ENCODE measurements around the gene GGT6.
A peak's percentile ranks its signal among the peaks of the same experiment; 100 is the strongest.
"Not testable (repeated sequence)": the region's sequence is repeated elsewhere in the genome, so short reads cannot be mapped to it uniquely, and the experiment has no call there.

The GGT6 gene

GRCh38 chr17:4590981-4591453, 30.6 kb upstream of the GGT6 start:
- DNase-seq, result no peak

DNA sequence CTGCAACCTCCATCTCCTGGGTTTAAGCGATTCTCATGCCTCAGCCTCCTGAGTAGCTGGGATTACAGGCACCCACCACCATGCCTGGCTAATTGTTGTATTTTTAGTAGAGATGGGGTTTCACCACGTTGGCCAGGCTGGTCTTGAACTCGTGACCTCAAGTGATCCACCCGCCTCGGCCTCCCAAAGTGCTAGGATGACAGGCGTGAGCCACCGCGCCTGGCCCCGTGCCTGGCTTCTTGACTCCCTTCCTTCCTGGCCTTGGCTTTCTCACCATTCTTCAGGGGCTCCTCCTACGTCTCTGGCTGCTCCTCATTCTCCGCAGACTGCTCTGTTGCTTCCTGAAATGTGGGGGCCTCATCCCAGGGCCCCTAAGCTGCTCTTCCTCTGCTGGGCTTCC, 29.7 kb upstream of the GGT6 start:
- not testable (repeated sequence) for DNase-seq

GRCh38 chr17:4588898-4589625, 28.7 kb upstream of the GGT6 start:
- DNase-seq, result no peak

- no peak for DNase-seq
Observed at GRCh38 chr17:4588391-4588790, 28.0 kb upstream of the GGT6 start.

DNA sequence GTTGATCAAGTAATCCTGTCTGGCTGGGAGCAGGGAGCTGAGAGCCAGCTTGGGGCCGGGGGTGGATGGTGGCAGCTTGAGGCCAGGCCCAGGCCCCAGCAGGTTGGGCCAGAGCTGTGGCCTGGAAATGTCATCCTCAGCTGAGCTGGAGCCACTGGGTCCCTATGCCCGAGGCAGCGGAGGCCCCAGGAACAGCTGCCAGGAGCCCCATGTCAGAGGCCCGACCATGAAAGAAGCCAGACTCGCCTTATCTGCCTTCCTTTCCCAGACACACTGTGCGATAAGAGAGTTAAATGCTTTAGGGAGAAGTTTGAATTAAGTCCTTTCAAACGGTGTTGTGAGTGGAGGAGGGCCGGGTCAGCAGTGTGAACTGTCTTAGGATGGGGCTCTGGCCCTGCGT, 27.4 kb upstream of the GGT6 start:
- no peak for DNase-seq

GRCh38 chr17:4587195-4587594, 26.8 kb upstream of the GGT6 start:
- DNase-seq, result no peak

GRCh38 chr17:4586043-4586442, 25.7 kb upstream of the GGT6 start:
- no peak for DNase-seq

DNA sequence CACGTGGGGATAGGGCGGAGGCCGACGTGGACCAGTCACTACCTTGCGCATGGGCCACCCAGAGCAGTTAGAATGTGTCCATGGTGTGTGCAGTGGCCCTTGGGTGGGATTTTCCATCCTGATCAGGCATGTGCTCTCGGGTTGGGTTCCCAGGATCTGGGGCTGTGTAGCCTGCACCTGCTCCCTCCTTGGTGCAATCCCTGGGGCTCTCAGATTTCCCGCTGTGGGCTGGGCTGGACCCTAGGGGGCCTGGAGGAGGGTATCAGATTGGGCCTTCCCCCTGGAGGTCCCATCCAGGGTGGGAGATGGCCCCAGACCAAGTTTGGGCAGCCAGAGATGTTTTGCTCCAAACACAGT, 25.2 kb upstream of the GGT6 start:
- DNase-seq, result no peak

GRCh38 chr17:4584917-4585637, 24.7 kb upstream of the GGT6 start:
- no peak for DNase-seq

- DNase-seq, result no peak
Observed at GRCh38 chr17:4584101-4584916, 23.9 kb upstream of the GGT6 start, which contains the start of gene SMTNL2. Gene SMTNL2 (plus strand): TSS chr17:4584529. CDS start chr17:4584606, 77 bp downstream.

- DNase-seq, result no peak
Observed at GRCh38 chr17:4583782-4584100, 23.4 kb upstream of the GGT6 start.

DNA sequence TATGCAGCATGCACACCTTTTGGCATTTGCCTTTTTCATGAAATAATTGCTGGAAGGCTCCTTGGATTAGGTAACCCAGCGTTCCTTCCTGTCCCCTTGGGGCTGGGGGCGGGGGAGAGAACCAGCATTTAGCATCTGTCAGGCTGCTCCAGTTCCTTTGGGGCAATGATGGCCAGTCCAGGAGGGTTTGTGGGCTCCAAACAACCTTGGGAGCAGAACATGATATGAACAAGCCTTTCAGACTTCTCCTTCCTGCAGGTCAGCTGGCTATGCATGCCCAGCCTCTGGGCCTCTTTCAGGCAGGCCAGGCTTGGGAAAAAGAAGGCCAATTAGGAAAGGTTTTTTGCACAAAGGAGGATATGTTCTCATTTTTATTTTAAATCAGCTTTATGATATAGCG, 22.8 kb upstream of the GGT6 start:
- no peak for DNase-seq

GRCh38 chr17:4582691-4583090, 22.3 kb upstream of the GGT6 start:
- DNase-seq, result no peak

- DNase-seq, result no peak
Observed at GRCh38 chr17:4582101-4582501, 21.7 kb upstream of the GGT6 start.

GRCh38 chr17:4580291-4580690, 19.9 kb upstream of the GGT6 start:
- no peak for DNase-seq

- no peak for DNase-seq
Observed at GRCh38 chr17:4579678-4580077, 19.3 kb upstream of the GGT6 start.

- not testable (repeated sequence) for DNase-seq
Observed at GRCh38 chr17:4578349-4578748, 18.0 kb upstream of the GGT6 start.

GRCh38 chr17:4577386-4577993, 17.1 kb upstream of the GGT6 start:
- no peak for DNase-seq

GRCh38 chr17:4576729-4577322, 16.4 kb upstream of the GGT6 start:
- no peak for DNase-seq

- DNase-seq, result no peak
Observed at GRCh38 chr17:4576161-4576558, 15.8 kb upstream of the GGT6 start.

DNA sequence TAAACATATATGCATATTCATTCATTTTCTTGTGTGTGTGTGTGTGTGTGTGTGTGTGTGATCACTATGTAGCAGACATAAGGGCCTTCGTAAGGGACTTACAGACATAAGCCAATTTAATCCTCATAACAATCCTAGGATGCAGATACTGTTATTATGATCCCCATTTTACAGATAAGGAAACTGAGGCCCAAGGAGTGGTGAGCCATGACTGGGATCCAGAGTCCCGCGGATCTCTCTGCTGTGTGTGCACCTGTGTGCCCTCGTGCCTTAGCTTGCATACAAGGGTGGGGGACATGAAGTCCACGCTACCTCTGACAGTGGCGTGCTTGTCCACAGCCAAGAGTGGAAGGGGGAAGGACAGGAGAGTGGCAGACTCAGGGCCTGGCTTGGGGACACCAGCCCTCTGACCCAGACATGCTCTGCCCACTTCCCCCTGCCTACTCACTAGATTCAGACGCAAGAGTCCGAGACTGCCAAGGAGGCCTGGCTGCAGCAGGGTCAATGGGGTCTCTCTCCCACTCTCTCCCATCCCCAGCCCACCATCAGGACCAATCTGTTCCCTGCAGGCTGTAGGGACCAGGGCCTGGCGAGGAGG, 14.2 kb upstream of the GGT6 start:
- no peak for DNase-seq

GRCh38 chr17:4573669-4574068, 13.3 kb upstream of the GGT6 start:
- peak; percentile 85 for DNase-seq

DNA sequence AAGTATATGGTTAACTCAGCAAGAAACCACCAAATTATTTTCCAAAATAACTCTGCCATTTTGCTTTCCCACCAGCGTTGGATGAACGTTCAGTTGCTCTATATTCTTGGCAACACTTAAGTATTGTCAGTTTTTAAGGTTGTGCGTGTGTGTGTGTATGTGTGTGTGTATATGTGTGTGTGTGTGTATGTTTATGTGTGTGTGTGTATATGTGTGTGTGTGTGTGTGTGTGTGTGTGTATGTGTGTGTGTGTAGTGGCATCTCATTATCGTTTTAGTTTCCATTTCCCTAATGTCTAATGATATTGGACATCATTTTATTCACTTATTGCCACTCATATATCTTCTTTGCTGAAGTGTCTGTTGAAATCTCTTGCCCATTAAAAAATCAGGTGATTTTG, 12.7 kb upstream of the GGT6 start:
- DNase-seq, result no peak
